PFSK-1 (cell line): Measurements from ENCODE around the gene STEAP1B.

Source experiments
- FOXP2 ChIP-seq: optimal IDR thresholded peaks from 2 replicates; pipeline ENCODE3; 2011; ENCODE audit warnings: borderline replicate concordance, control low read depth, inconsistent platforms; ENCODE audit not compliant: insufficient read depth; ENCODE audit errors: extremely low read length, extremely low read depth
- POLR2AphosphoS5 ChIP-seq: IDR thresholded peaks from 2 replicates; pipeline ENCODE4 v1.6.1; 2012; ENCODE audit warnings: low read depth, mild to moderate bottlenecking, control low read depth, low read length, moderate library complexity
- SIN3A ChIP-seq: IDR thresholded peaks from 2 replicates; pipeline ENCODE4 v1.6.1; 2012; ENCODE audit warnings: mild to moderate bottlenecking, low read length, moderate library complexity, borderline replicate concordance; ENCODE audit not compliant: insufficient read depth
- TAF1 ChIP-seq: IDR thresholded peaks from 2 replicates; pipeline ENCODE4 v1.6.1; 2012; ENCODE audit warnings: low read length, control low read depth, borderline replicate concordance; ENCODE audit not compliant: insufficient read depth
- TF ChIP-seq, protein P1 (sequence below), 2 experiments: IDR thresholded peaks; 2 replicates each; pipeline versions ENCODE4 v1.6.1 to v1.8.0; 2011 to 2012; ENCODE audit warnings: low read depth in 2 of 2, low read length in 2 of 2, control low read depth in 1 of 2, inconsistent platforms in 1 of 2, mild to moderate bottlenecking in 1 of 2, moderate library complexity in 1 of 2; ENCODE audit not compliant: insufficient read depth in 1 of 2

Gene STEAP1B

DNA sequence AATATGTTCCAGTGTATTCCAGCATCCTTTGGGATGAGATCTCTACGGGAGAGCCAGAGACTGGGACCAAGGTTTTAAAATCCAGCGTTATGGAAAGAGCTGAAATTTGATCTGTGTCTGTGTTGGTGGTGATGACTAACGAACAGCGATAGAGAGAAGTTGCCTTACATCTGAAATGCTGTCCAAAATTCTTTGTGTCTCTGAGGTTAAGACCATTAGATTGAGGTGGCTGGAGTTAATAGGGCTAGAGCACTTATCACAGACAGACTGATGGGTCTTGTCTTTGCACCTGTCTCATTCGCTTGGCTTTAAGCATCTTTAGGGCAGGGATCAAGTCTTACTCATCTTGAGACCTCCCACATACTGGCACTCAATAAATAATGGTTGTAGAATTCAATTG lies 102.0 kb downstream of the STEAP1B start:
- TF ChIP-seq, protein P1, sequence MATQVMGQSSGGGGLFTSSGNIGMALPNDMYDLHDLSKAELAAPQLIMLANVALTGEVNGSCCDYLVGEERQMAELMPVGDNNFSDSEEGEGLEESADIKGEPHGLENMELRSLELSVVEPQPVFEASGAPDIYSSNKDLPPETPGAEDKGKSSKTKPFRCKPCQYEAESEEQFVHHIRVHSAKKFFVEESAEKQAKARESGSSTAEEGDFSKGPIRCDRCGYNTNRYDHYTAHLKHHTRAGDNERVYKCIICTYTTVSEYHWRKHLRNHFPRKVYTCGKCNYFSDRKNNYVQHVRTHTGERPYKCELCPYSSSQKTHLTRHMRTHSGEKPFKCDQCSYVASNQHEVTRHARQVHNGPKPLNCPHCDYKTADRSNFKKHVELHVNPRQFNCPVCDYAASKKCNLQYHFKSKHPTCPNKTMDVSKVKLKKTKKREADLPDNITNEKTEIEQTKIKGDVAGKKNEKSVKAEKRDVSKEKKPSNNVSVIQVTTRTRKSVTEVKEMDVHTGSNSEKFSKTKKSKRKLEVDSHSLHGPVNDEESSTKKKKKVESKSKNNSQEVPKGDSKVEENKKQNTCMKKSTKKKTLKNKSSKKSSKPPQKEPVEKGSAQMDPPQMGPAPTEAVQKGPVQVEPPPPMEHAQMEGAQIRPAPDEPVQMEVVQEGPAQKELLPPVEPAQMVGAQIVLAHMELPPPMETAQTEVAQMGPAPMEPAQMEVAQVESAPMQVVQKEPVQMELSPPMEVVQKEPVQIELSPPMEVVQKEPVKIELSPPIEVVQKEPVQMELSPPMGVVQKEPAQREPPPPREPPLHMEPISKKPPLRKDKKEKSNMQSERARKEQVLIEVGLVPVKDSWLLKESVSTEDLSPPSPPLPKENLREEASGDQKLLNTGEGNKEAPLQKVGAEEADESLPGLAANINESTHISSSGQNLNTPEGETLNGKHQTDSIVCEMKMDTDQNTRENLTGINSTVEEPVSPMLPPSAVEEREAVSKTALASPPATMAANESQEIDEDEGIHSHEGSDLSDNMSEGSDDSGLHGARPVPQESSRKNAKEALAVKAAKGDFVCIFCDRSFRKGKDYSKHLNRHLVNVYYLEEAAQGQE (IDR thresholded peaks at IDR 0.05; ENCODE audit: insufficient read depth in 1 of 2, low read depth in 2 of 2, low read length in 2 of 2): no peak
- no peak for TF ChIP-seq FOXP2
- TF ChIP-seq SIN3A: no peak
- no peak for TF ChIP-seq TAF1
- no peak for TF ChIP-seq POLR2AphosphoS5

- TF ChIP-seq FOXP2: no peak
- no peak for TF ChIP-seq TAF1
- no peak for TF ChIP-seq POLR2AphosphoS5
- TF ChIP-seq SIN3A: no peak
Observed at GRCh38 chr7:22395222-22395621, 104.8 kb downstream of the STEAP1B start.

DNA sequence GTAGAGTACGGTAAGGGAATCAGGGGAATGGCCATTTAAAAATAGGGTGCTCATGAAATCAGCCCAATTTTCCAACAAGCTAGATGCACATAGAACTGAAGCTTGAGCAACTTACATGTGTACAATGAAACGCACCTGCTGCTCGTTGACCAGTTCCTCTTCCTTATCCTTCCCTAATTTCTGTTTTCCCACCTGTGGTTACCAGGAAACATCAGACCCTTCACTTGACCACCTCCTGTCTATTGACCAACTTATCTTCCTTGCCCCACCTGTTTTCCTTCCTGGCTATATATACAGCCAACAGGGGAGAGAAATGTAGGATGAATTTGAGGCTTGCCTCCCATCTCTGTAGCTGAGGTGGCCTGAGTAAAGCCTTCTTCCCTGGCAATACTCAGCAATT lies 105.2 kb downstream of the STEAP1B start:
- TF ChIP-seq POLR2AphosphoS5: no peak
- TF ChIP-seq, protein P1 (IDR thresholded peaks at IDR 0.05; ENCODE audit: insufficient read depth in 1 of 2, low read depth in 2 of 2, low read length in 2 of 2): no peak
- no peak for TF ChIP-seq FOXP2
- TF ChIP-seq SIN3A: no peak

DNA sequence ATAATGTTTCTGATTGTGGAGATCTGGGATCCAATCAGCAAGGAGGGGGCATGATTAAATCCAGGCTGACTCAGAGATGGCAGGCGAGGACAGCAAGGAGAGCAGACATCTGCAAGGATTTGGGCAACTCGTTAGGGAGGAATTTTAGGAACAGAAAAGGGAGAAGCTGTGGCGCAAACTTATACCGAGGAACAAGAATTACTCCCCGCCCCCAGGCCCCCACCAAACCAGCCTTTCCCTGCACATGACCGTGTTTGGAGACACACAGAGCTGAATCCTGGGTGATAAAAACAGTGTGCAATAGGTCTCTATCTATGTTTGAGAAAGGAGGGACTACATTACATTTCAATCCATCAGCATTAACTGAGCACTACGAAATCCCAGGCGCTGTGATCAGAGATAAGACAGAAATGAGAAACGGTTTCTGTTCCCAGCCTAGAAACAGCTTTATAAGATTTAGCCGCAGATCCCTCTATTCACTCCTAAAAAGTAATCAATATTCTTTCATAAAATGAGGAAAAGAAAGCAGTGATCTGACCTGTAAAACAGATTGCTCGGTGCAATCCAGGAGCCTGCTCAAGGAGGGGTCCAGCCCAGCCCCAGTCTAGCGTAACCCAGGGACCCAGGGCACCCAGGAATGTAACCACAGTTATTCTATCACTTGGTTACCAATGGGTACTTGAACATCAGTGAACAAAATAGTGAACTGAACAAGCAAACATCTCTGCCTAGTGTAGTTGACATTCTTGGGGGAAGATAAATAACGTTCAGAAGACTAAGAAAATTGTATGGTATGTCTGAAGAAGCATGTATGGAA lies 105.9 kb downstream of the STEAP1B start:
- TF ChIP-seq SIN3A: no peak
- TF ChIP-seq TAF1: no peak
- TF ChIP-seq, protein P1 (IDR thresholded peaks at IDR 0.05; ENCODE audit: insufficient read depth in 1 of 2, low read depth in 2 of 2, low read length in 2 of 2): no peak
- no peak for TF ChIP-seq POLR2AphosphoS5
- TF ChIP-seq FOXP2: no peak

- TF ChIP-seq FOXP2 (no peak), TAF1 (no peak), SIN3A (no peak), POLR2AphosphoS5 (no peak)
- TF ChIP-seq, protein P1 (IDR thresholded peaks at IDR 0.05; ENCODE audit: insufficient read depth in 1 of 2, low read depth in 2 of 2, low read length in 2 of 2): no peak
Observed at GRCh38 chr7:22390516-22390915, 109.5 kb downstream of the STEAP1B start.
